ENCODE data around the gene WDSUB1.

GRCh38 chr2:159322419-159322818 lies 35.9 kb upstream of the WDSUB1 start:
- TF ChIP-seq POLR2A (IDR thresholded peaks at IDR 0.05), result no peak
- TF ChIP-seq, protein P1, sequence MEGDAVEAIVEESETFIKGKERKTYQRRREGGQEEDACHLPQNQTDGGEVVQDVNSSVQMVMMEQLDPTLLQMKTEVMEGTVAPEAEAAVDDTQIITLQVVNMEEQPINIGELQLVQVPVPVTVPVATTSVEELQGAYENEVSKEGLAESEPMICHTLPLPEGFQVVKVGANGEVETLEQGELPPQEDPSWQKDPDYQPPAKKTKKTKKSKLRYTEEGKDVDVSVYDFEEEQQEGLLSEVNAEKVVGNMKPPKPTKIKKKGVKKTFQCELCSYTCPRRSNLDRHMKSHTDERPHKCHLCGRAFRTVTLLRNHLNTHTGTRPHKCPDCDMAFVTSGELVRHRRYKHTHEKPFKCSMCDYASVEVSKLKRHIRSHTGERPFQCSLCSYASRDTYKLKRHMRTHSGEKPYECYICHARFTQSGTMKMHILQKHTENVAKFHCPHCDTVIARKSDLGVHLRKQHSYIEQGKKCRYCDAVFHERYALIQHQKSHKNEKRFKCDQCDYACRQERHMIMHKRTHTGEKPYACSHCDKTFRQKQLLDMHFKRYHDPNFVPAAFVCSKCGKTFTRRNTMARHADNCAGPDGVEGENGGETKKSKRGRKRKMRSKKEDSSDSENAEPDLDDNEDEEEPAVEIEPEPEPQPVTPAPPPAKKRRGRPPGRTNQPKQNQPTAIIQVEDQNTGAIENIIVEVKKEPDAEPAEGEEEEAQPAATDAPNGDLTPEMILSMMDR (IDR thresholded peaks at IDR 0.05), result no peak

Measured in esophagus squamous epithelium (tissue), 4 donors.